MM.1S (cell line): ENCODE measurements around the gene DUSP15.
A peak's percentile ranks its signal among the peaks of the same experiment; 100 is the strongest.

Experiments used
- DNase-seq: peaks from one replicate; pipeline ENCODE4 v3.0.0-alpha.2; 2015
- H2AFZ ChIP-seq: fragments of 300-600 bp; sonication (generic); 2 replicates; pipeline ENCODE4 v1.6.0; 2016; ENCODE audit warnings: antibody characterized with exemption, low read length
- H3F3A ChIP-seq: fragments of 300-600 bp; sonication (generic); 2 replicates; pipeline ENCODE4 v1.6.1; 2016; ENCODE audit warnings: mild to moderate bottlenecking, antibody characterized with exemption, low read length, moderate library complexity, mixed read lengths; ENCODE audit not compliant: insufficient read depth
- H3K27ac ChIP-seq: fragments of 300-600 bp; sonication (generic); 2 replicates; pipeline ENCODE4 v1.5.1; 2016; ENCODE audit warnings: mild to moderate bottlenecking, low read length
- H3K27me3 ChIP-seq: fragments of 300-600 bp; sonication (generic); replicated peaks from 2 replicates; pipeline ENCODE4 v1.6.0; 2016; ENCODE audit warnings: low read length; ENCODE audit not compliant: insufficient read depth
- H3K36me3 ChIP-seq: fragments of 300-600 bp; sonication (generic); replicated peaks from 2 replicates; pipeline ENCODE4 v1.6.1; 2016; ENCODE audit warnings: mild to moderate bottlenecking, low read length, mixed read lengths; ENCODE audit not compliant: insufficient read depth
- H3K4me1 ChIP-seq: fragments of 300-600 bp; sonication (generic); 2 replicates; pipeline ENCODE4 v1.6.1; 2016; ENCODE audit warnings: low read length, mixed read lengths
- H3K4me2 ChIP-seq: fragments of 300-600 bp; sonication (generic); 2 replicates; pipeline ENCODE4 v1.6.0; 2016; ENCODE audit warnings: low read depth, low read length
- H3K4me3 ChIP-seq: fragments of 300-600 bp; sonication (generic); 2 replicates; pipeline ENCODE4 v1.5.1; 2016; ENCODE audit warnings: low read length, mixed read lengths
- H3K79me2 ChIP-seq: fragments of 300-600 bp; sonication (generic); 2 replicates; pipeline ENCODE4 v1.6.1; 2016; ENCODE audit warnings: mixed run types, low read length, mixed read lengths
- H3K9ac ChIP-seq: fragments of 300-600 bp; sonication (generic); 2 replicates; pipeline ENCODE4 v1.6.1; 2016; ENCODE audit warnings: low read length, mixed read lengths
- H3K9me2 ChIP-seq: fragments of 300-600 bp; sonication (generic); replicated peaks from 2 replicates; pipeline ENCODE4 v1.6.1; 2016; ENCODE audit warnings: mild to moderate bottlenecking, low read length, mixed read lengths; ENCODE audit not compliant: insufficient read depth
- H3K9me3 ChIP-seq: fragments of 300-600 bp; sonication (generic); replicated peaks from 2 replicates; pipeline ENCODE4 v1.6.1; 2016; ENCODE audit warnings: mild to moderate bottlenecking, low read length, mixed read lengths; ENCODE audit not compliant: insufficient read depth
- H4K20me1 ChIP-seq: fragments of 300-600 bp; sonication (generic); 2 replicates; pipeline ENCODE4 v1.6.1; 2016; ENCODE audit warnings: mild to moderate bottlenecking, low read length, moderate library complexity, mixed read lengths; ENCODE audit not compliant: insufficient read depth
- CTCF ChIP-seq: fragments of 300-600 bp; sonication (generic); IDR thresholded peaks from 2 replicates; pipeline ENCODE4 v1.5.1; 2016; ENCODE audit warnings: antibody characterized with exemption, low read length, mixed read lengths
- EZH2 ChIP-seq: fragments of 300-600 bp; sonication (generic); optimal IDR thresholded peaks from 2 replicates; pipeline ENCODE3; 2017; ENCODE audit warnings: low read depth, mild to moderate bottlenecking, antibody characterized with exemption, low read length, mixed read lengths
- EZH2phosphoT487 ChIP-seq: fragments of 300-600 bp; sonication (generic); IDR thresholded peaks from 2 replicates; pipeline ENCODE4 v1.6.1; 2018; ENCODE audit warnings: antibody characterized with exemption, low read length

DUSP15 gene

DNA sequence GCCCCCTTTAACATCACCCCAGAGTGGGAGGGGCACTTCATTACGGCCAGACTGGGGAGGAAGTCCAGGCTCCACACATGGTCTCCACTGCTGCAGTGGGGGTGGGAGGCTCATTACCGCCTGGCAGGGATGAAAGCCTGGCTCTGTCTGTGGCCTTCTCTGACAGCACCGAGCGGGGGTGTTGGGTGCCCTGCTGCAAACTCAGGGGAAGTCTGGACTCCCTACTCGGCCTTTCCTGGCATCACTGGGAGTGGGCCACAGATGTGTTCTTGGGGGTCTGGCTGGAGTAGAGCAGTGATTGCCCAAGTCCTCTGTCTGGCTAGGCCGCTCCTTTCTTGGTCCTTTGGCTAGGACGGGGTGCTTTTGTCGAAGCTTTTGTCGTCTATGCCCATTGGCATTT is 27.2 kb upstream of the DUSP15 start:
- Histone ChIP-seq H3K4me1 (no peaks in the 10 kb centered on the region), H3K9me2 (no peaks in the 10 kb centered on the region), H3K27ac (no peak overlapping the region), H3K9me3 (no peaks in the 10 kb centered on the region), H3K4me3 (no peak overlapping the region), H3K9ac (no peak overlapping the region), H3F3A (no peaks in the 10 kb centered on the region), H3K4me2 (no peak overlapping the region), H4K20me1 (no peaks in the 10 kb centered on the region), H2AFZ (no peak overlapping the region), H3K36me3 (no peaks in the 10 kb centered on the region), H3K79me2 (no peaks in the 10 kb centered on the region), H3K27me3 (peaks cover 35% of the 10 kb centered on the region)
- no peak for TF ChIP-seq CTCF
- no peak for TF ChIP-seq EZH2
- TF ChIP-seq EZH2phosphoT487 = no peak
- DNase-seq = no peak

GRCh38 chr20:31896049-31896448 is 25.7 kb upstream of the DUSP15 start:
- Histone ChIP-seq H3K9ac (no peak overlapping the region), H3K9me3 (no peaks in the 10 kb centered on the region), H3K4me3 (no peak overlapping the region), H3K4me2 (no peak overlapping the region), H3K27me3 (peaks cover 28% of the 10 kb centered on the region), H3K4me1 (no peaks in the 10 kb centered on the region), H3K27ac (no peak overlapping the region), H2AFZ (no peak overlapping the region), H3K9me2 (no peaks in the 10 kb centered on the region), H4K20me1 (no peaks in the 10 kb centered on the region), H3K79me2 (no peaks in the 10 kb centered on the region), H3F3A (no peaks in the 10 kb centered on the region), H3K36me3 (no peaks in the 10 kb centered on the region)
- no peak for TF ChIP-seq CTCF
- no peak for TF ChIP-seq EZH2phosphoT487
- TF ChIP-seq EZH2 = no peak
- DNase-seq = no peak

DNA sequence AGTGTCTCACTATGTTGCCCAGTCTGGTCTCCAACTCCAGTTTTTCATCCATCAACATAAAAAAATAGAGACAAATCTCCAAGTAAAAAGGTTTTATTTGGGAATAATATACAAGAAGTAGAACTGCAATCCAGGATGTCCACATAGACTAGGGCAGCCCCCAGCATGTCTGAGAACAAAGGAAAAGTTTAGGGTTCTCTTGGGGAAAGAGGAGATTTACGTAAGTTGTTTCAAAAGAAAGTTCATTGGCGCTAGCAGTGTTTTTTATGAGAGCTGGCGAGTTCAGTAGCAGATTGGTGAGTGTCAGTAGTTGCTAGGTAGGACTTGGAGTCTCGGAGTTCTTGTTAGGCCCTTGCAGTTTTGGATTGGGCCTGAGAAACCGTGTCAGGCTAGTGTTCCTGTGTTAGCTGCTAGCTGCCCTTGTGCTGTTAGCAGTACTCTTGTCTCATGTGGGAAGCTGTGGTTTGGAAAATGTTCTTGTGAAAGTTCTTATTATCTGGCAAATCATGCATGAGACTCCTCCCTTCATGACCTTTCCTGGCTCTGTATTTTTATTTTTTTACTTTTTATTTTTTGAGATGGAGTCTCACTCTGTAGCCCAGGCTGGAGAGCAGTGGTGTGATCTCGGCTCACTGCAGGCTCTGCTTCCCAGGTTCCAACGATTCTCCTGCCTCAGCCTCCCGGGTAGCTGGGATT is 24.8 kb upstream of the DUSP15 start:
- H3K4me2 ChIP-seq = no peak overlapping the region
- no peaks in the 10 kb centered on the region for H4K20me1 ChIP-seq
- TF ChIP-seq CTCF (no peak), EZH2 (no peak), EZH2phosphoT487 (no peak)
- DNase-seq = peak; percentile 12
- H3K4me3 ChIP-seq = no peak overlapping the region
- no peaks in the 10 kb centered on the region for H3K9me3 ChIP-seq
- H3K27ac ChIP-seq = no peak overlapping the region
- no peaks in the 10 kb centered on the region for H3K9me2 ChIP-seq
- H3K9ac ChIP-seq = no peak overlapping the region
- H2AFZ ChIP-seq = no peak overlapping the region
- no peaks in the 10 kb centered on the region for H3F3A ChIP-seq
- no peaks in the 10 kb centered on the region for H3K36me3 ChIP-seq
- H3K27me3 ChIP-seq = peaks cover 24% of the 10 kb centered on the region
- H3K4me1 ChIP-seq = no peaks in the 10 kb centered on the region
- H3K79me2 ChIP-seq = no peaks in the 10 kb centered on the region
